GM19035 (cell line): ENCODE results near the gene COMMD1.
"Not testable (repeated sequence)": the region's sequence is repeated elsewhere in the genome, so short reads cannot be mapped to it uniquely, and the experiment has no call there.

Source experiments
- ATAC-seq: cut with Tn5 transposase; IDR thresholded peaks from one replicate; pipeline ENCODE4 v1.9.1; 2021; ENCODE audit not compliant: unreplicated experiment

COMMD1 gene

GRCh38 chr2:62014102-62014501 is 108.6 kb downstream of the COMMD1 start:
- no peak for ATAC-seq

- ATAC-seq, result no peak
These were observed 111.5 kb downstream of the COMMD1 start for GRCh38 chr2:62016957-62017356.

GRCh38 chr2:62029910-62030309 is 124.4 kb downstream of the COMMD1 start:
- ATAC-seq, result no peak

- ATAC-seq, result no peak
These were observed 125.4 kb downstream of the COMMD1 start for GRCh38 chr2:62030902-62031301.

- ATAC-seq, result peak; percentile 50
These were observed 126.6 kb downstream of the COMMD1 start for GRCh38 chr2:62032096-62032495.

GRCh38 chr2:62034715-62035114 is 129.2 kb downstream of the COMMD1 start:
- ATAC-seq, result no peak

GRCh38 chr2:62036229-62036628 is 130.8 kb downstream of the COMMD1 start:
- no peak for ATAC-seq

- no peak for ATAC-seq
These were observed 131.3 kb downstream of the COMMD1 start for GRCh38 chr2:62036761-62037250.

- ATAC-seq, result peak; percentile 99
These were observed 133.7 kb downstream of the COMMD1 start for GRCh38 chr2:62038975-62039771.

GRCh38 chr2:62040926-62041325 is 135.5 kb downstream of the COMMD1 start:
- ATAC-seq, result no peak

GRCh38 chr2:62041701-62042385 is 136.4 kb downstream of the COMMD1 start:
- not testable (repeated sequence) for ATAC-seq

GRCh38 chr2:62042400-62042799 is 136.9 kb downstream of the COMMD1 start:
- ATAC-seq, result no peak

- no peak for ATAC-seq
These were observed 137.5 kb downstream of the COMMD1 start for GRCh38 chr2:62042944-62043343.

GRCh38 chr2:62045017-62045543 is 139.6 kb downstream of the COMMD1 start:
- ATAC-seq, result no peak

GRCh38 chr2:62046141-62046540 is 140.7 kb downstream of the COMMD1 start:
- ATAC-seq, result no peak

- ATAC-seq, result no peak
These were observed 145.1 kb downstream of the COMMD1 start for GRCh38 chr2:62050456-62051045.

GRCh38 chr2:62054029-62054791 is 148.7 kb downstream of the COMMD1 start:
- ATAC-seq, result no peak

- no peak for ATAC-seq
These were observed 149.5 kb downstream of the COMMD1 start for GRCh38 chr2:62054916-62055450.

- ATAC-seq, result no peak
These were observed 150.4 kb downstream of the COMMD1 start for GRCh38 chr2:62055724-62056336.

GRCh38 chr2:62056341-62056740 is 150.9 kb downstream of the COMMD1 start:
- ATAC-seq, result no peak
